SK-N-SH (cell line): ENCODE measurements around the gene MARVELD1. TPM values are rescaled to one million over a fixed set of nuclear protein-coding genes. Genes with fewer than 3 reads are reported as not detected.

ENCODE experiments used
- CTCF ChIA-PET: fragments of 300-600, 350-600 bp; formaldehyde crosslinking; extraction: SDS; loops from one replicate; lab custom pipeline; 2021; lab: Yijun Ruan, JAX
- POLR2A ChIA-PET: fragments of 350-600 bp; sonication (Branson Sonifier 250); formaldehyde crosslinking; extraction: SDS; loops from one replicate; lab custom pipeline; 2020; ENCODE audit warnings: antibody characterized with exemption, inconsistent platforms; lab: Yijun Ruan, JAX
- DNase-seq: peaks from one replicate; pipeline ENCODE4 v3.0.0; 2012
- H2AFZ ChIP-seq: fragments of 200-600 bp; sonication (generic); 2 replicates; pipeline ENCODE4 v1.8.1; 2016; ENCODE audit warnings: antibody characterized with exemption, mild to moderate bottlenecking, low read depth
- H3F3A ChIP-seq: fragments of 200-600 bp; sonication (generic); replicated peaks from 2 replicates; pipeline ENCODE3; 2016; ENCODE audit warnings: antibody characterized with exemption, mild to moderate bottlenecking; ENCODE audit not compliant: insufficient read depth
- H3K27ac ChIP-seq, 2 experiments: fragments of 200-500 bp in 1 of 2; fragments of 200-600 bp in 1 of 2; sonication (Bioruptor generic) in 1 of 2; sonication (generic), shearing (Covaris generic) in 1 of 2; 2 replicates each; pipeline versions ENCODE4 v1.5.1 to v1.6.1; 2014 to 2016; ENCODE audit warnings: low read depth in 2 of 2, inconsistent platforms in 1 of 2, low read length in 1 of 2, mild to moderate bottlenecking in 1 of 2, mixed read lengths in 1 of 2
- H3K27me3 ChIP-seq: fragments of 200-600 bp; sonication (generic), shearing (Covaris generic); 2 replicates; pipeline ENCODE4 v1.6.1; 2016; ENCODE audit warnings: mixed run types; ENCODE audit not compliant: insufficient read depth
- H3K36me3 ChIP-seq, 2 experiments: fragments of 200-500 bp in 1 of 2; fragments of 200-600 bp in 1 of 2; sonication (Bioruptor generic) in 1 of 2; sonication (generic) in 1 of 2; replicated peaks in 1 of 2; 2 replicates each; pipeline versions ENCODE3 to v1.5.1; 2014 to 2016; ENCODE audit warnings: low read length in 1 of 2, mild to moderate bottlenecking in 1 of 2; ENCODE audit not compliant: insufficient read depth in 2 of 2, control insufficient read depth in 1 of 2
- H3K4me1 ChIP-seq, 2 experiments: fragments of 200-500 bp in 1 of 2; fragments of 200-600 bp in 1 of 2; sonication (Bioruptor generic) in 1 of 2; sonication (generic), shearing (Covaris generic) in 1 of 2; 2 replicates each; pipeline versions ENCODE4 v1.5.1 to v1.6.1; 2014 to 2016; ENCODE audit warnings: low read depth in 1 of 2, low read length in 1 of 2, mixed run types in 1 of 2; ENCODE audit not compliant: insufficient read depth in 2 of 2, control insufficient read depth in 1 of 2
- H3K4me2 ChIP-seq: fragments of 200-600 bp; sonication (generic), shearing (Covaris generic); 2 replicates; pipeline ENCODE4 v1.6.1; 2017; ENCODE audit warnings: mixed run types
- H3K4me3 ChIP-seq, 2 experiments: fragments of 200-500 bp in 1 of 2; fragments of 200-600 bp in 1 of 2; sonication (Bioruptor generic) in 1 of 2; sonication (generic), shearing (Covaris generic) in 1 of 2; 2 replicates each; pipeline versions ENCODE4 v1.5.1 to v1.8.1; 2014 to 2016; ENCODE audit warnings: low read depth in 2 of 2, inconsistent platforms in 1 of 2, low read length in 1 of 2, mild to moderate bottlenecking in 1 of 2, mixed read lengths in 1 of 2, moderate library complexity in 1 of 2
- H3K79me2 ChIP-seq: fragments of 200-600 bp; sonication (generic); 2 replicates; pipeline ENCODE4 v1.8.1; 2017; ENCODE audit warnings: mild to moderate bottlenecking; ENCODE audit not compliant: insufficient read depth
- H3K9ac ChIP-seq: fragments of 200-600 bp; sonication (generic); 2 replicates; pipeline ENCODE4 v1.6.1; 2017; ENCODE audit warnings: mixed run types
- H3K9me2 ChIP-seq: fragments of 200-600 bp; sonication (generic); 2 replicates; pipeline ENCODE4 v1.6.1; 2017; ENCODE audit warnings: mixed run types
- H3K9me3 ChIP-seq: fragments of 200-600 bp; sonication (generic); 2 replicates; pipeline ENCODE4 v1.6.1; 2017; ENCODE audit warnings: mixed run types, mild to moderate bottlenecking, moderate library complexity
- H4K20me1 ChIP-seq: fragments of 200-600 bp; sonication (generic); 2 replicates; pipeline ENCODE4 v1.6.1; 2017; ENCODE audit warnings: mild to moderate bottlenecking, mixed run types; ENCODE audit not compliant: insufficient read depth
- EZH2phosphoT487 ChIP-seq: fragments of 200-600 bp; sonication (generic); IDR thresholded peaks from 2 replicates; pipeline ENCODE4 v1.6.1; 2017; ENCODE audit warnings: low read depth, mixed run types, mild to moderate bottlenecking, antibody characterized with exemption, moderate library complexity, borderline replicate concordance
- FOXJ3 ChIP-seq: sonication (generic); formaldehyde crosslinking; IDR thresholded peaks from 2 replicates; pipeline ENCODE4 v1.5.1; 2020; ENCODE audit warnings: mild to moderate bottlenecking, missing genetic modification reagents
- FOXM1 ChIP-seq: IDR thresholded peaks from 2 replicates; pipeline ENCODE4 v1.4.0; 2012; ENCODE audit warnings: low read depth, mild to moderate bottlenecking
- MXI1 ChIP-seq: IDR thresholded peaks from 2 replicates; pipeline ENCODE4 v1.6.1; 2012; ENCODE audit warnings: mild to moderate bottlenecking, low read depth, low read length, improper control_type of control experiment
- TAF1 ChIP-seq: IDR thresholded peaks from 2 replicates; pipeline ENCODE4 v1.6.1; 2012; ENCODE audit warnings: low read depth, mild to moderate bottlenecking, low read length, moderate library complexity, borderline replicate concordance
- WGBS: methylation state at CpG from one replicate; pipeline ENCODE4 v1.1.6; 2017; ENCODE audit warnings: low lambda C conversion rate; 5-methylcytosine and 5-hydroxymethylcytosine counted together
- polyA plus RNA-seq, 3 experiments: library from polyadenylated mRNA; depleted of rRNA; stranded (reverse); fragments of >200 nt; gene quantifications; 2 replicates each; pipeline ENCODE4 v1.2.3, GENCODE V29; 2012
- TF ChIP-seq, protein P1 (sequence below): fragments of 200-600 bp; sonication (generic); IDR thresholded peaks from 2 replicates; pipeline ENCODE4 v1.6.1; 2017; ENCODE audit warnings: antibody characterized with exemption, mild to moderate bottlenecking, moderate library complexity
- TF ChIP-seq, protein P2 (sequence below): IDR thresholded peaks from 2 replicates; pipeline ENCODE4 v1.4.0; 2012; ENCODE audit warnings: low read depth, borderline replicate concordance

The MARVELD1 gene
- polyA plus RNA-seq, 1 of the 3 experiments (the other 2 are of a cell fraction): 53.0 TPM

DNA sequence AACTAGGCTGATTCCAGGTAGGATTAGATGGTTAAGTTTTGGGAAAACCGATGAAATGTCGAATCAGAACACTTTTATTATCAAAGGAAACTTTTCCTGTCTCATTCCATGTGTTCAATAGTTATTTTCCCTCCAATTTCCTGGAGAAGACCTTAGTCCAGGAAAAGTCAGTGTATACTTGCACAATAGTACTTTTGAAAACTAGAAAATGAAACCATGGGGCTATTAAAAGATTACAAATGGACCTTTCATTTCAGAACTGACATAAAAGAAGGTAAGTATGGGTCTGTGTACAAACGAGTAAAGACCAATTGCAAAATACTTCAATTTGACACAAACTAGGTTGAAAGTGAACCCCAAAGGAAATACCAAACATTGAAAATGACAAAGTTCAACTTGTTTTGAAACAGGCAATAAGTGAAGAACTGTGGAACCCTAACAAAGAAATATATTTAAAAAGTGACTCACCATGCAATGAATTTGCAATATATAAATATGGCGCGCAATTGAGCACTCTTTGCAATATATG, 28.6 kb upstream of the MARVELD1 start:
- H3K79me2 ChIP-seq: peaks cover 15% of the 10 kb centered on the region; the same call in 1 of the 2 replicates
- no peak overlapping the region for H3K9ac ChIP-seq
- H3K4me1 ChIP-seq: peaks cover 32 to 33% of the 10 kb centered on the region in 2 experiments; a peak in 3 of 4 replicates
- peaks cover 20% of the 10 kb centered on the region for H3F3A ChIP-seq
- 69% methylated on average over 5 of the region's 5 CpGs for WGBS
- DNase-seq: no peak
- no peaks in the 10 kb centered on the region for H3K27me3 ChIP-seq
- H2AFZ ChIP-seq: no peak overlapping the region
- peak overlapping the region in 1 of 2 experiments; percentile 11; a peak in 1 of 4 replicates for H3K27ac ChIP-seq
- no peaks in the 10 kb centered on the region for H3K9me3 ChIP-seq
- peaks cover 0 to 2% of the 10 kb centered on the region in 2 experiments for H3K36me3 ChIP-seq
- TF ChIP-seq FOXJ3 (CRISPR knock-in tag) (no peak), FOXM1 (no peak), MXI1 (no peak), TAF1 (no peak)
- no peaks in the 10 kb centered on the region for H3K9me2 ChIP-seq
- ChIA-PET POLR2A (interaction anchor here (2.7 kb wide), 1 partner anchor 29 kb away, joined by 21 read pairs; the partner anchor contains the start of gene MARVELD1), CTCF (interaction anchor here (1.9 to 8.1 kb wide), 4 partner anchors 8 to 113 kb away, joined by 10 to 60 read pairs (median 34); partner anchors contain the start of gene ANKRD2)
- H3K4me3 ChIP-seq: peak overlapping the region in 1 of 2 experiments; percentile 16; a peak in 1 of 4 replicates
- peak overlapping the region; percentile 97 for H3K4me2 ChIP-seq
- no peaks in the 10 kb centered on the region for H4K20me1 ChIP-seq

DNA sequence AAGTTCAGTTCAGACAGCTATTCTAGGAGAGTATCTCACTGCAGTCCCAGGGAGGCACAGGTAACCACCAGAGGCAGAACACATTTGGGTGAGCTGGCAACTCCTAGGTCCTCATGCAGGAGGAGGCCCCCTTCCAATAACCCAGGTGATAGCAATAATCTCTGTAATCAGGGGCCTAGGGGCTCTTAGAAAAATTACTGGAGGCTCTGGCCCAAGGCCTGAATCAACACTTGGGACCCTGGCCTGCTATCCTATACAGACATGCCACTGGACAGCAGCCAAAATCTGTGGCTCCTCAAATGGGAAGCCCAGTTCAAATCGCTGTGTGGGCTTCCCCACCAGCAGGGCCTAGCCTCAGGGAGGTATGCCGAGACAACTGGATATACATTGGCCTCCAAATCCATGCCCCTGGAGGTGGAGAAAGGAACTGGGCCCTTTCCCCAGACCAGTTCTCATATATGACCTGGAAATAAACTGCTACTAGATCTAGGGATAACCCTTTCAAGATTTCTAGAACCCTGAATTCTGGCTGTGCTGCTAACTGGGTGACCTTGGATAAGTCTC, 28.1 kb upstream of the MARVELD1 start:
- Histone ChIP-seq H3F3A (peaks cover 21% of the 10 kb centered on the region), H3K27me3 (no peaks in the 10 kb centered on the region), H3K79me2 (peaks cover 15% of the 10 kb centered on the region; the same call in 1 of the 2 replicates), H2AFZ (no peak overlapping the region), H3K4me1 (peaks cover 32 to 33% of the 10 kb centered on the region in 2 experiments; a peak in 3 of 4 replicates), H3K36me3 (no peaks in the 10 kb centered on the region), H3K4me3 (peak overlapping the region in 1 of 2 experiments; percentile 16; a peak in 2 of 4 replicates), H4K20me1 (no peaks in the 10 kb centered on the region), H3K9me3 (no peaks in the 10 kb centered on the region), H3K9ac (peak overlapping the region; percentile 82; the same call in 1 of the 2 replicates), H3K9me2 (no peaks in the 10 kb centered on the region), H3K27ac (peak overlapping the region in 1 of 2 experiments; percentile 11; a peak in 1 of 4 replicates), H3K4me2 (peak overlapping the region; percentile 97)
- TF ChIP-seq, protein P1, sequence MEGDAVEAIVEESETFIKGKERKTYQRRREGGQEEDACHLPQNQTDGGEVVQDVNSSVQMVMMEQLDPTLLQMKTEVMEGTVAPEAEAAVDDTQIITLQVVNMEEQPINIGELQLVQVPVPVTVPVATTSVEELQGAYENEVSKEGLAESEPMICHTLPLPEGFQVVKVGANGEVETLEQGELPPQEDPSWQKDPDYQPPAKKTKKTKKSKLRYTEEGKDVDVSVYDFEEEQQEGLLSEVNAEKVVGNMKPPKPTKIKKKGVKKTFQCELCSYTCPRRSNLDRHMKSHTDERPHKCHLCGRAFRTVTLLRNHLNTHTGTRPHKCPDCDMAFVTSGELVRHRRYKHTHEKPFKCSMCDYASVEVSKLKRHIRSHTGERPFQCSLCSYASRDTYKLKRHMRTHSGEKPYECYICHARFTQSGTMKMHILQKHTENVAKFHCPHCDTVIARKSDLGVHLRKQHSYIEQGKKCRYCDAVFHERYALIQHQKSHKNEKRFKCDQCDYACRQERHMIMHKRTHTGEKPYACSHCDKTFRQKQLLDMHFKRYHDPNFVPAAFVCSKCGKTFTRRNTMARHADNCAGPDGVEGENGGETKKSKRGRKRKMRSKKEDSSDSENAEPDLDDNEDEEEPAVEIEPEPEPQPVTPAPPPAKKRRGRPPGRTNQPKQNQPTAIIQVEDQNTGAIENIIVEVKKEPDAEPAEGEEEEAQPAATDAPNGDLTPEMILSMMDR: peak; percentile 45
- TF ChIP-seq, protein P2, sequence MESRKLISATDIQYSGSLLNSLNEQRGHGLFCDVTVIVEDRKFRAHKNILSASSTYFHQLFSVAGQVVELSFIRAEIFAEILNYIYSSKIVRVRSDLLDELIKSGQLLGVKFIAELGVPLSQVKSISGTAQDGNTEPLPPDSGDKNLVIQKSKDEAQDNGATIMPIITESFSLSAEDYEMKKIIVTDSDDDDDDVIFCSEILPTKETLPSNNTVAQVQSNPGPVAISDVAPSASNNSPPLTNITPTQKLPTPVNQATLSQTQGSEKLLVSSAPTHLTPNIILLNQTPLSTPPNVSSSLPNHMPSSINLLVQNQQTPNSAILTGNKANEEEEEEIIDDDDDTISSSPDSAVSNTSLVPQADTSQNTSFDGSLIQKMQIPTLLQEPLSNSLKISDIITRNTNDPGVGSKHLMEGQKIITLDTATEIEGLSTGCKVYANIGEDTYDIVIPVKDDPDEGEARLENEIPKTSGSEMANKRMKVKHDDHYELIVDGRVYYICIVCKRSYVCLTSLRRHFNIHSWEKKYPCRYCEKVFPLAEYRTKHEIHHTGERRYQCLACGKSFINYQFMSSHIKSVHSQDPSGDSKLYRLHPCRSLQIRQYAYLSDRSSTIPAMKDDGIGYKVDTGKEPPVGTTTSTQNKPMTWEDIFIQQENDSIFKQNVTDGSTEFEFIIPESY: no peak
- no peak for TF ChIP-seq EZH2phosphoT487
- WGBS: 38% methylated on average over 2 of the region's 2 CpGs
- DNase-seq: peak; percentile 61
- ChIA-PET POLR2A (interaction anchor here (2.7 kb wide), 1 partner anchor 28 kb away, joined by 21 read pairs; the partner anchor contains the start of gene MARVELD1), CTCF (interaction anchor here (1.0 to 8.1 kb wide), 7 partner anchors 9 to 114 kb away, joined by 3 to 60 read pairs (median 27); no protein-coding TSS in a partner anchor)
